ENCODE results near the gene TEX101.
A peak's percentile ranks its signal among the peaks of the same experiment; 100 is the strongest.

The TEX101 gene

GRCh38 chr19:43450545-43450997 is 35.9 kb downstream of the TEX101 start:
- DNase-seq: no peak

GRCh38 chr19:43452582-43452981 is 37.9 kb downstream of the TEX101 start:
- DNase-seq: no peak

- DNase-seq: no peak
Observed at GRCh38 chr19:43454031-43454430, 39.3 kb downstream of the TEX101 start.

GRCh38 chr19:43455321-43456113 is 40.8 kb downstream of the TEX101 start:
- DNase-seq: no peak

GRCh38 chr19:43457809-43458208 is 43.1 kb downstream of the TEX101 start:
- no peak for DNase-seq

- no peak for DNase-seq
Observed at GRCh38 chr19:43460362-43461016, 45.8 kb downstream of the TEX101 start.

- no peak for DNase-seq
Observed at GRCh38 chr19:43461303-43461702, 46.6 kb downstream of the TEX101 start.

- DNase-seq: no peak
Observed at GRCh38 chr19:43462383-43462782, 47.7 kb downstream of the TEX101 start.

- DNase-seq: no peak
Observed at GRCh38 chr19:43462785-43463380, 48.2 kb downstream of the TEX101 start.

- peak; percentile 96 for DNase-seq
Observed at GRCh38 chr19:43463381-43464133, 48.9 kb downstream of the TEX101 start.

- no peak for DNase-seq
Observed at GRCh38 chr19:43464134-43464775, 49.6 kb downstream of the TEX101 start.

GRCh38 chr19:43465468-43466120 is 50.9 kb downstream of the TEX101 start, which contains the start of gene LYPD3:
Gene LYPD3 (minus strand): TSS chr19:43465608. CDS start chr19:43465571, 37 bp downstream.
- no peak for DNase-seq

GRCh38 chr19:43466793-43467192 is 52.1 kb downstream of the TEX101 start:
- no peak for DNase-seq

GRCh38 chr19:43467276-43467675 is 52.6 kb downstream of the TEX101 start:
- DNase-seq: no peak

GRCh38 chr19:43467730-43468129 is 53.0 kb downstream of the TEX101 start:
- no peak for DNase-seq
